Brain microvascular endothelial cell (primary cell): ENCODE data around the gene GPR45.

Source experiments
- DNase-seq: peaks from one replicate; pipeline ENCODE4 v3.0.0-alpha.2; 2020
- H3K27ac ChIP-seq: fragments of 250-450 bp; sonication (Bioruptor Pico); 2 replicates; pipeline ENCODE4 v1.5.1; 2020; ENCODE audit warnings: mild to moderate bottlenecking, moderate library complexity
- H3K27me3 ChIP-seq: fragments of 250-450 bp; sonication (Bioruptor Pico); replicated peaks from 2 replicates; pipeline ENCODE4 v1.5.1; 2020; ENCODE audit warnings: mild to moderate bottlenecking
- H3K36me3 ChIP-seq: fragments of 250-450 bp; sonication (Bioruptor Pico); replicated peaks from 2 replicates; pipeline ENCODE4 v1.5.1; 2020; ENCODE audit warnings: mild to moderate bottlenecking
- H3K4me3 ChIP-seq: 2 replicates; pipeline ENCODE4 v1.5.1; 2011; ENCODE audit warnings: low read depth, mild to moderate bottlenecking, control low read depth, low read length, moderate library complexity
- CTCF ChIP-seq: IDR thresholded peaks from 2 replicates; pipeline ENCODE4 v1.5.1; 2011; ENCODE audit warnings: low read depth, mild to moderate bottlenecking, moderate library complexity, low read length, control low read depth, inconsistent platforms; ENCODE audit errors: missing control alignments
- in situ Hi-C: cut with HindIII; loops from 2 replicates; pipeline ENCODE4 v1.10.0; 2017; ENCODE audit warnings: low sequenced_read_pairs, low pct_ligation_motif_present

The GPR45 gene

GRCh38 chr2:105269426-105269825 lies 27.9 kb downstream of the GPR45 start:
- no peak for TF ChIP-seq CTCF
- Histone ChIP-seq H3K27me3 (no peaks in the 10 kb centered on the region), H3K4me3 (no peak overlapping the region), H3K36me3 (peaks cover 40% of the 10 kb centered on the region), H3K27ac (no peak overlapping the region)
- in situ Hi-C loops = no loop called here
- DNase-seq = no peak

GRCh38 chr2:105271393-105272045 lies 30.0 kb downstream of the GPR45 start:
- no peak overlapping the region for H3K27ac ChIP-seq
- H3K27me3 ChIP-seq = no peaks in the 10 kb centered on the region
- in situ Hi-C loops = no loop called here
- H3K36me3 ChIP-seq = peaks cover 46% of the 10 kb centered on the region
- DNase-seq = no peak
- no peak for TF ChIP-seq CTCF
- no peak overlapping the region for H3K4me3 ChIP-seq

- Histone ChIP-seq H3K27me3 (no peaks in the 10 kb centered on the region), H3K36me3 (peaks cover 44% of the 10 kb centered on the region), H3K27ac (no peak overlapping the region), H3K4me3 (no peak overlapping the region)
- in situ Hi-C loops = no loop called here
- no peak for TF ChIP-seq CTCF
- no peak for DNase-seq
Measured at GRCh38 chr2:105272176-105272575, 30.6 kb downstream of the GPR45 start.

- in situ Hi-C loops = no loop called here
- no peak overlapping the region for H3K4me3 ChIP-seq
- no peaks in the 10 kb centered on the region for H3K27me3 ChIP-seq
- no peak for DNase-seq
- H3K36me3 ChIP-seq = peaks cover 39% of the 10 kb centered on the region
- no peak overlapping the region for H3K27ac ChIP-seq
- TF ChIP-seq CTCF = no peak
Measured at GRCh38 chr2:105274046-105274445, 32.5 kb downstream of the GPR45 start.

GRCh38 chr2:105278654-105279053 lies 37.1 kb downstream of the GPR45 start:
- in situ Hi-C loops = no loop called here
- H3K4me3 ChIP-seq = no peak overlapping the region
- TF ChIP-seq CTCF = peak; percentile 32
- H3K27me3 ChIP-seq = no peaks in the 10 kb centered on the region
- no peak for DNase-seq
- H3K27ac ChIP-seq = no peak overlapping the region
- H3K36me3 ChIP-seq = peaks cover 24% of the 10 kb centered on the region

- peaks cover 23% of the 10 kb centered on the region for H3K36me3 ChIP-seq
- no peak overlapping the region for H3K4me3 ChIP-seq
- in situ Hi-C loops = no loop called here
- no peaks in the 10 kb centered on the region for H3K27me3 ChIP-seq
- DNase-seq = no peak
- no peak for TF ChIP-seq CTCF
- H3K27ac ChIP-seq = no peak overlapping the region
Measured at GRCh38 chr2:105279126-105279525, 37.6 kb downstream of the GPR45 start.
